GM12878 (cell line): ENCODE results near the gene TMBIM6. TPM values are rescaled to one million over a fixed set of nuclear protein-coding genes. Genes with fewer than 3 reads are reported as not detected.

Experiments used
- CEBPB ChIP-seq, 2 experiments: fragments of 150-350 bp in 1 of 2; IDR thresholded peaks; 2 replicates each; pipeline ENCODE4 v1.6.1; 2012 to 2014; ENCODE audit warnings: low read depth in 2 of 2, low read length in 2 of 2, borderline replicate concordance in 1 of 2, inconsistent platforms in 1 of 2
- EED ChIP-seq: sonication (generic); IDR thresholded peaks from 2 replicates; pipeline ENCODE4 v1.6.1; 2016; ENCODE audit warnings: antibody characterized with exemption, low read depth
- ETV6 ChIP-seq, 2 experiments: fragments of 450-650 bp in 1 of 2; IDR thresholded peaks in 1 of 2; conservative IDR thresholded peaks in 1 of 2; 2 replicates each; pipeline ENCODE4 v1.6.1; 2014; ENCODE audit warnings: antibody characterized with exemption in 1 of 2, borderline replicate concordance in 1 of 2, low read depth in 1 of 2, mild to moderate bottlenecking in 1 of 2, moderate library complexity in 1 of 2
- FOS ChIP-seq: IDR thresholded peaks from 3 replicates; pipeline ENCODE4 v1.6.1; 2011; ENCODE audit warnings: borderline replicate concordance; ENCODE audit not compliant: insufficient read length; ENCODE audit errors: extremely low read depth
- GABPA ChIP-seq: IDR thresholded peaks from 2 replicates; pipeline ENCODE4 v1.6.1; 2014; ENCODE audit warnings: antibody characterized with exemption, low read depth, mild to moderate bottlenecking, inconsistent platforms
- GATAD2B ChIP-seq: fragments of 450-650 bp; conservative IDR thresholded peaks from 2 replicates; pipeline ENCODE4 v1.6.1; 2017; ENCODE audit warnings: low read depth, mild to moderate bottlenecking, moderate library complexity
- HDGF ChIP-seq: fragments of 450-650 bp; IDR thresholded peaks from 2 replicates; pipeline ENCODE4 v1.6.1; 2016; ENCODE audit warnings: antibody characterized with exemption
- IKZF1 ChIP-seq: fragments of 450-650 bp; conservative IDR thresholded peaks from 2 replicates; pipeline ENCODE4 v1.6.1; 2017; ENCODE audit warnings: antibody characterized with exemption, mild to moderate bottlenecking
- KLF5 ChIP-seq: fragments of 450-650 bp; IDR thresholded peaks from 2 replicates; pipeline ENCODE4 v1.6.1; 2014; ENCODE audit warnings: mild to moderate bottlenecking; ENCODE audit not compliant: partially characterized antibody
- MEF2A ChIP-seq: IDR thresholded peaks from 2 replicates; pipeline ENCODE4 v1.6.1; 2011; ENCODE audit warnings: low read depth, mild to moderate bottlenecking, low read length, moderate library complexity; ENCODE audit not compliant: insufficient read depth
- NBN ChIP-seq: fragments of 450-650 bp; IDR thresholded peaks from 2 replicates; pipeline ENCODE4 v1.6.1; 2016
- NFYB ChIP-seq: IDR thresholded peaks from 2 replicates; pipeline ENCODE4 v1.6.1; 2011; ENCODE audit warnings: low read depth, mild to moderate bottlenecking, low read length, improper control_type of control experiment, moderate library complexity; ENCODE audit not compliant: insufficient read depth
- POLR2AphosphoS5 ChIP-seq: IDR thresholded peaks from 2 replicates; pipeline ENCODE4 v1.6.1; 2011; ENCODE audit warnings: mild to moderate bottlenecking, low read length, inconsistent platforms
- SP1 ChIP-seq: IDR thresholded peaks from one replicate; pipeline ENCODE4 v1.6.1; 2011; ENCODE audit warnings: low read depth, low read length
- SUPT20H ChIP-seq: IDR thresholded peaks from 2 replicates; pipeline ENCODE4 v1.6.1; 2011; ENCODE audit warnings: low read depth, mild to moderate bottlenecking, low read length, moderate library complexity, borderline replicate concordance; ENCODE audit not compliant: control insufficient read depth
- TCF3 ChIP-seq: IDR thresholded peaks from 2 replicates; pipeline ENCODE4 v1.6.1; 2012; ENCODE audit warnings: low read depth, mild to moderate bottlenecking, low read length, borderline replicate concordance; ENCODE audit not compliant: insufficient read depth
- YY1 ChIP-seq: IDR thresholded peaks from 2 replicates; pipeline ENCODE4 v1.6.1; 2011; ENCODE audit warnings: low read depth, mild to moderate bottlenecking, low read length
- polyA plus RNA-seq, 11 experiments: library from polyadenylated mRNA; depleted of rRNA in 4 of 11; unstranded in 6 of 11; stranded (reverse) in 5 of 11; fragments of >200 nt; fragmentation: Nextera tagmentation in 4 of 11; fragmentation: Illumina TruSeq in 1 of 11; extraction: Ambion mirVana in 4 of 11; extraction: Trizol in 1 of 11; gene quantifications; 1 replicate in 1 of 11; 2 replicates in 10 of 11; pipeline versions ENCODE4 v1.2.1 to v1.2.3, GENCODE V29; 2011 to 2016; ENCODE audit warnings: inconsistent platforms in 2 of 11, missing spikeins in 2 of 11, low read depth in 1 of 11
- total RNA-seq, 4 experiments: library from RNA; depleted of rRNA in 3 of 4; stranded (reverse); fragments of >200 nt in 3 of 4; fragmentation: Illumina TruSeq in 1 of 4; extraction: Trizol in 1 of 4; gene quantifications; 2 replicates each; pipeline versions ENCODE4 v1.2.1 to v1.2.3, GENCODE V29; 2013 to 2021
- TF ChIP-seq, protein P1 (sequence below), 3 experiments: IDR thresholded peaks in 2 of 3; conservative IDR thresholded peaks in 1 of 3; 2 replicates each; pipeline ENCODE4 v1.5.1; 2011; ENCODE audit warnings: low read depth in 3 of 3, low read length in 3 of 3, mild to moderate bottlenecking in 3 of 3, control low read depth in 2 of 3, moderate library complexity in 2 of 3, inconsistent platforms in 1 of 3, mixed read lengths in 1 of 3; ENCODE audit not compliant: control insufficient read depth in 2 of 3, insufficient read depth in 1 of 3; ENCODE audit errors: extremely low read depth in 1 of 3
- TF ChIP-seq, protein P2 (sequence below): fragments of 450-650 bp; IDR thresholded peaks from 2 replicates; pipeline ENCODE4 v1.6.1; 2017; ENCODE audit warnings: antibody characterized with exemption, mild to moderate bottlenecking, moderate library complexity
- TF ChIP-seq, protein P3 (sequence below): fragments of 450-650 bp; IDR thresholded peaks from 2 replicates; pipeline ENCODE4 v1.6.1; 2018; ENCODE audit warnings: mild to moderate bottlenecking, low read depth, moderate library complexity; ENCODE audit not compliant: partially characterized antibody

Gene TMBIM6
- total and polyA plus RNA-seq, 10 of the 15 experiments (the other 5 are each of a cell fraction or from before 2014, with no cell fraction given), result 224 to 1,192 (median 379) TPM

DNA sequence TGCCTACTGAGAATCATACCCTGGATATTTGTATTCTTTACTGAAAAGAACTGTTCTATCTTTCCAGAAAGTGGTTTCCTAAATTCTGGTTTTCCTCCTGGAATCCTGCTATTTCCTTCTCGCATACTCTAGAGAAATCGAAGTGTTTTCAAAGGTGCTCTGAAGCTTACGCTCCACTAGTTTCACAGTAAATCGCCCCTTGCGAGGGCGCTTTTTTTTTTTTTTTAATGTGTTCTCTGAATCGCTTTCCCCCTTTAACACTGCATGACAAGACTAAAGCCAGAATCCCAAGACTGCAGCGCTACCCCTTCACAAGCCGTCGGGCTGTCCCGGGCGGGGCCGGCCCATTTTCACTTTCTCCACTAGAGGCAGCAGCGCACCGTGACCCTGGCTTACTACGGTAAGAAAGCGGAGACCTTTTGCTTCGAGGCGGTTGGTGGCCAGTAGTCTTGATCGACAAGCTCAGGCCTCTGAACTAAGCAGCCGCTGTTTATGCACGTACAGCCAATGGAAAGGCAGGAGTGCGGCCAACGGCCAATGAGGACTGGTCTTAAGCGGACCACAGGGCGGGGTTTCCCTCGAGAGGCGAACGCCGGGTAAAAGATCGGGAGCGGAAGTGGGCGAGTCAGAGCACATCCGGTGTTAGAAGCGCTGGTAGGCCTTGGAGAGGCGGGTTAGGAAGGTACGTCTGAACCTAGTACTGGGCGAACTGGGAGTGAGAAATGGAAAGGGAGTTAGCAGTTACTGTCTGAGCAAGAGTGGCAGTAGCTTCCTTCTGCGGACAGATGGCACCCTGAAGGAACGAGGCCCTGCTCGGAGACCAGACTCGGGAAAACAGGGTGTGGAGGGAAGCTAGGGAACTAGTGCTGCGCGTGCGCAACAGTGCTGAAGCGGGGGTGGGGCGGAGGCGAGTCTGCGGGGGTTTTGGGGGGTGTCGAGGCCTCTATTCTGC lies at the start of gene TMBIM6 (continued):
- TF ChIP-seq, protein P1, sequence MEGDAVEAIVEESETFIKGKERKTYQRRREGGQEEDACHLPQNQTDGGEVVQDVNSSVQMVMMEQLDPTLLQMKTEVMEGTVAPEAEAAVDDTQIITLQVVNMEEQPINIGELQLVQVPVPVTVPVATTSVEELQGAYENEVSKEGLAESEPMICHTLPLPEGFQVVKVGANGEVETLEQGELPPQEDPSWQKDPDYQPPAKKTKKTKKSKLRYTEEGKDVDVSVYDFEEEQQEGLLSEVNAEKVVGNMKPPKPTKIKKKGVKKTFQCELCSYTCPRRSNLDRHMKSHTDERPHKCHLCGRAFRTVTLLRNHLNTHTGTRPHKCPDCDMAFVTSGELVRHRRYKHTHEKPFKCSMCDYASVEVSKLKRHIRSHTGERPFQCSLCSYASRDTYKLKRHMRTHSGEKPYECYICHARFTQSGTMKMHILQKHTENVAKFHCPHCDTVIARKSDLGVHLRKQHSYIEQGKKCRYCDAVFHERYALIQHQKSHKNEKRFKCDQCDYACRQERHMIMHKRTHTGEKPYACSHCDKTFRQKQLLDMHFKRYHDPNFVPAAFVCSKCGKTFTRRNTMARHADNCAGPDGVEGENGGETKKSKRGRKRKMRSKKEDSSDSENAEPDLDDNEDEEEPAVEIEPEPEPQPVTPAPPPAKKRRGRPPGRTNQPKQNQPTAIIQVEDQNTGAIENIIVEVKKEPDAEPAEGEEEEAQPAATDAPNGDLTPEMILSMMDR (IDR thresholded peaks at IDR 0.05 in 2 of 3, conservative IDR thresholded peaks at IDR 0.05 in 1 of 3; ENCODE audit: control insufficient read depth in 2 of 3, extremely low read depth in 1 of 3, insufficient read depth in 1 of 3, low read depth in 3 of 3, low read length in 3 of 3), result peak; percentile 91 to 99 (median 98)
- TF ChIP-seq IKZF1, result peak; percentile 79
- TF ChIP-seq MEF2A, result 0 out of 2 replicates have a peak, but pooled peaks have one; percentile 41
- peak; percentile 90 for TF ChIP-seq NBN
- peak; percentile 43 for TF ChIP-seq FOS
- TF ChIP-seq, protein P2, sequence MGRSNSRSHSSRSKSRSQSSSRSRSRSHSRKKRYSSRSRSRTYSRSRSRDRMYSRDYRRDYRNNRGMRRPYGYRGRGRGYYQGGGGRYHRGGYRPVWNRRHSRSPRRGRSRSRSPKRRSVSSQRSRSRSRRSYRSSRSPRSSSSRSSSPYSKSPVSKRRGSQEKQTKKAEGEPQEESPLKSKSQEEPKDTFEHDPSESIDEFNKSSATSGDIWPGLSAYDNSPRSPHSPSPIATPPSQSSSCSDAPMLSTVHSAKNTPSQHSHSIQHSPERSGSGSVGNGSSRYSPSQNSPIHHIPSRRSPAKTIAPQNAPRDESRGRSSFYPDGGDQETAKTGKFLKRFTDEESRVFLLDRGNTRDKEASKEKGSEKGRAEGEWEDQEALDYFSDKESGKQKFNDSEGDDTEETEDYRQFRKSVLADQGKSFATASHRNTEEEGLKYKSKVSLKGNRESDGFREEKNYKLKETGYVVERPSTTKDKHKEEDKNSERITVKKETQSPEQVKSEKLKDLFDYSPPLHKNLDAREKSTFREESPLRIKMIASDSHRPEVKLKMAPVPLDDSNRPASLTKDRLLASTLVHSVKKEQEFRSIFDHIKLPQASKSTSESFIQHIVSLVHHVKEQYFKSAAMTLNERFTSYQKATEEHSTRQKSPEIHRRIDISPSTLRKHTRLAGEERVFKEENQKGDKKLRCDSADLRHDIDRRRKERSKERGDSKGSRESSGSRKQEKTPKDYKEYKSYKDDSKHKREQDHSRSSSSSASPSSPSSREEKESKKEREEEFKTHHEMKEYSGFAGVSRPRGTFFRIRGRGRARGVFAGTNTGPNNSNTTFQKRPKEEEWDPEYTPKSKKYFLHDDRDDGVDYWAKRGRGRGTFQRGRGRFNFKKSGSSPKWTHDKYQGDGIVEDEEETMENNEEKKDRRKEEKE, result no peak
- TF ChIP-seq HDGF, result peak; percentile 68; the same call in 1 of the 2 replicates
- TF ChIP-seq TCF3, result peak; percentile 85; the same call in 1 of the 2 replicates
- no peak for TF ChIP-seq CEBPB (IDR thresholded peaks at IDR 0.05; ENCODE audit: borderline replicate concordance in 1 of 2, low read depth in 2 of 2, low read length in 2 of 2)
- TF ChIP-seq EED, result no peak
- TF ChIP-seq YY1, result peak; percentile 56; the same call in 1 of the 2 replicates
- TF ChIP-seq, protein P3, sequence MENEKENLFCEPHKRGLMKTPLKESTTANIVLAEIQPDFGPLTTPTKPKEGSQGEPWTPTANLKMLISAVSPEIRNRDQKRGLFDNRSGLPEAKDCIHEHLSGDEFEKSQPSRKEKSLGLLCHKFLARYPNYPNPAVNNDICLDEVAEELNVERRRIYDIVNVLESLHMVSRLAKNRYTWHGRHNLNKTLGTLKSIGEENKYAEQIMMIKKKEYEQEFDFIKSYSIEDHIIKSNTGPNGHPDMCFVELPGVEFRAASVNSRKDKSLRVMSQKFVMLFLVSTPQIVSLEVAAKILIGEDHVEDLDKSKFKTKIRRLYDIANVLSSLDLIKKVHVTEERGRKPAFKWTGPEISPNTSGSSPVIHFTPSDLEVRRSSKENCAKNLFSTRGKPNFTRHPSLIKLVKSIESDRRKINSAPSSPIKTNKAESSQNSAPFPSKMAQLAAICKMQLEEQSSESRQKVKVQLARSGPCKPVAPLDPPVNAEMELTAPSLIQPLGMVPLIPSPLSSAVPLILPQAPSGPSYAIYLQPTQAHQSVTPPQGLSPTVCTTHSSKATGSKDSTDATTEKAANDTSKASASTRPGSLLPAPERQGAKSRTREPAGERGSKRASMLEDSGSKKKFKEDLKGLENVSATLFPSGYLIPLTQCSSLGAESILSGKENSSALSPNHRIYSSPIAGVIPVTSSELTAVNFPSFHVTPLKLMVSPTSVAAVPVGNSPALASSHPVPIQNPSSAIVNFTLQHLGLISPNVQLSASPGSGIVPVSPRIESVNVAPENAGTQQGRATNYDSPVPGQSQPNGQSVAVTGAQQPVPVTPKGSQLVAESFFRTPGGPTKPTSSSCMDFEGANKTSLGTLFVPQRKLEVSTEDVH, result peak; percentile 66
- TF ChIP-seq POLR2AphosphoS5, result peak; percentile 100
- TF ChIP-seq SUPT20H, result no peak
- peak; percentile 87 for TF ChIP-seq NFYB
- TF ChIP-seq ETV6 (conservative IDR thresholded peaks at IDR 0.05 in 1 of 2, IDR thresholded peaks at IDR 0.05 in 1 of 2; ENCODE audit: borderline replicate concordance in 1 of 2, low read depth in 1 of 2), result peak in 1 of 2 experiments; percentile 51; a peak in 1 of 4 replicates
- TF ChIP-seq GABPA, result peak; percentile 94
- no peak for TF ChIP-seq GATAD2B
- TF ChIP-seq SP1, result peak; percentile 93
- no peak for TF ChIP-seq KLF5
